Esophagus squamous epithelium (tissue), 4 donors: Measurements from ENCODE around the gene NDFIP2.

ENCODE experiments used
- POLR2A ChIP-seq, 4 donors: fragments of 450-650 bp; IDR thresholded peaks; one replicate each; pipeline ENCODE4 v1.6.1; 2017; ENCODE audit warnings: antibody characterized with exemption in 4 of 4, mild to moderate bottlenecking in 4 of 4, moderate library complexity in 3 of 4
- TF ChIP-seq, protein P1 (sequence below), 6 experiments: fragments of 450-650 bp in 4 of 6; fragments of 200-600 bp in 2 of 6; sonication (generic) in 2 of 6; IDR thresholded peaks; one replicate each; pipeline ENCODE4 v1.5.1; 2016 to 2019; ENCODE audit warnings: antibody characterized with exemption in 6 of 6, mild to moderate bottlenecking in 4 of 6, moderate library complexity in 4 of 6

DNA sequence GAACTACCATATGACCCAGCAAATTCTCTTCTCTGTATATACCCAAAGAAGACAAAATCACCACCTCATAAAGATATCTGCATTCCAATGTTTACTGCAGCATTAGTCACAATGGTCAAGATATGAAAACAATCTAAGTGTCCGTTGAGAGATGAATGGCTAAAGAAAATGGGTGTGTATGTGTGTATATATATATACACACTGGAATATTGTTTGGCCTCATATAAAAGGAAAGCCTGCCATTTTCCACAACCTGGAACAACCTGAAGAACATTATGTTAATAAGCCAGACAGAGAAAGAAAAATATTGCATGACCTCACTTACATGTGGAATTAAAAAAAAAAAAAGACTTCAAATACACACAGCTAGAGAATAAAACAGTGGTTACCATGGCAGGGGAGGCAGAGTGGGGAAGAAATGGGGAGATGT is 45.4 kb upstream of the NDFIP2 start:
- TF ChIP-seq, protein P1, sequence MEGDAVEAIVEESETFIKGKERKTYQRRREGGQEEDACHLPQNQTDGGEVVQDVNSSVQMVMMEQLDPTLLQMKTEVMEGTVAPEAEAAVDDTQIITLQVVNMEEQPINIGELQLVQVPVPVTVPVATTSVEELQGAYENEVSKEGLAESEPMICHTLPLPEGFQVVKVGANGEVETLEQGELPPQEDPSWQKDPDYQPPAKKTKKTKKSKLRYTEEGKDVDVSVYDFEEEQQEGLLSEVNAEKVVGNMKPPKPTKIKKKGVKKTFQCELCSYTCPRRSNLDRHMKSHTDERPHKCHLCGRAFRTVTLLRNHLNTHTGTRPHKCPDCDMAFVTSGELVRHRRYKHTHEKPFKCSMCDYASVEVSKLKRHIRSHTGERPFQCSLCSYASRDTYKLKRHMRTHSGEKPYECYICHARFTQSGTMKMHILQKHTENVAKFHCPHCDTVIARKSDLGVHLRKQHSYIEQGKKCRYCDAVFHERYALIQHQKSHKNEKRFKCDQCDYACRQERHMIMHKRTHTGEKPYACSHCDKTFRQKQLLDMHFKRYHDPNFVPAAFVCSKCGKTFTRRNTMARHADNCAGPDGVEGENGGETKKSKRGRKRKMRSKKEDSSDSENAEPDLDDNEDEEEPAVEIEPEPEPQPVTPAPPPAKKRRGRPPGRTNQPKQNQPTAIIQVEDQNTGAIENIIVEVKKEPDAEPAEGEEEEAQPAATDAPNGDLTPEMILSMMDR (IDR thresholded peaks at IDR 0.05) = no peak
- TF ChIP-seq POLR2A (IDR thresholded peaks at IDR 0.05) = no peak
